A549 (cell line): ENCODE data around the gene ANGEL1. TPM values are rescaled to one million over a fixed set of nuclear protein-coding genes. Genes with fewer than 3 reads are reported as not detected.

Source experiments
- ATAC-seq, 2 experiments: fragments of 200-7000 bp in 1 of 2; fragments of >200 bp in 1 of 2; cut with Nextera tagmentation in 1 of 2; cut with Tn5 transposase in 1 of 2; 3 replicates each; pipeline versions ENCODE4 v1.8.0 to v1.9.1; 2018 to 2020; ENCODE audit warnings: mild to moderate bottlenecking in 1 of 2, moderate library complexity in 1 of 2
- CTCF ChIA-PET: fragments of 300-600 bp; sonication (Branson Sonifier 250); formaldehyde crosslinking; extraction: SDS; loops from one replicate; lab custom pipeline; 2021; ENCODE audit warnings: antibody characterized with exemption, inconsistent platforms; lab: Yijun Ruan, JAX
- POLR2A ChIA-PET: fragments of 350-600 bp; formaldehyde crosslinking; extraction: SDS; loops from one replicate; lab custom pipeline; 2021; ENCODE audit warnings: antibody characterized with exemption, inconsistent platforms; lab: Yijun Ruan, JAX
- DNase-seq, 2 experiments: peaks; one replicate each; pipeline versions ENCODE4 v3.0.0 to v3.0.0-alpha.2; 2011 to 2016; ENCODE audit warnings: low read depth in 1 of 2, low spot score in 1 of 2
- FAIRE-seq: peaks from 2 replicates; lab custom pipeline; 2011; peaks lifted over from hg19 to GRCh38; lab: Jason Lieb, UNC
- H3K27ac ChIP-seq, 2 experiments: fragments of >200 bp; sonication (Bioruptor Twin); formaldehyde crosslinking; 3 replicates each; pipeline ENCODE4 v1.5.1; 2016 to 2017
- H3K4me1 ChIP-seq: fragments of >200 bp; sonication (Bioruptor Twin); formaldehyde crosslinking; 3 replicates; pipeline ENCODE4 v1.6.1; 2016
- H3K4me2 ChIP-seq: fragments of >200 bp; sonication (Bioruptor Twin); formaldehyde crosslinking; 3 replicates; pipeline ENCODE4 v1.6.1; 2016
- H3K4me3 ChIP-seq: fragments of >200 bp; sonication (Bioruptor Twin); formaldehyde crosslinking; 3 replicates; pipeline ENCODE4 v1.5.1; 2016
- H3K9me3 ChIP-seq: fragments of >200 bp; sonication (Bioruptor Twin); formaldehyde crosslinking; 3 replicates; pipeline ENCODE4 v1.6.1; 2016
- ATOH8 ChIP-seq: fragments of 250-450 bp; sonication (Bioruptor Pico); IDR thresholded peaks from 2 replicates; pipeline ENCODE4 v1.5.0; 2020; ENCODE audit warnings: low read depth, mild to moderate bottlenecking, moderate library complexity
- CBX8 ChIP-seq: fragments of 200-600 bp; sonication (generic); IDR thresholded peaks from 2 replicates; pipeline ENCODE4 v1.6.1; 2016
- CHD4 ChIP-seq: fragments of 200-600 bp; sonication (generic); IDR thresholded peaks from 2 replicates; pipeline ENCODE4 v1.6.1; 2016; ENCODE audit warnings: antibody characterized with exemption, mild to moderate bottlenecking, borderline replicate concordance
- CTCF ChIP-seq: fragments of >200 bp; sonication (Bioruptor Twin); formaldehyde crosslinking; IDR thresholded peaks from 3 replicates; pipeline ENCODE4 v1.5.1; 2016
- EHMT2 ChIP-seq: fragments of 200-600 bp; sonication (generic); IDR thresholded peaks from 2 replicates; pipeline ENCODE4 v1.6.1; 2016; ENCODE audit warnings: antibody characterized with exemption, low read depth, mild to moderate bottlenecking, moderate library complexity
- FOSB ChIP-seq: fragments of 250-450 bp; sonication (Bioruptor Pico); IDR thresholded peaks from 2 replicates; pipeline ENCODE4 v1.5.0; 2020; ENCODE audit warnings: mild to moderate bottlenecking, moderate library complexity
- FOSL2 ChIP-seq, 2 experiments: fragments of 450-650 bp in 1 of 2; fragments of >200 bp in 1 of 2; sonication (Bioruptor Twin) in 1 of 2; formaldehyde crosslinking; IDR thresholded peaks; 2 replicates each; pipeline versions ENCODE4 v1.5.0 to v1.6.1; 2016 to 2020; ENCODE audit warnings: mild to moderate bottlenecking in 1 of 2, moderate library complexity in 1 of 2
- HMGXB4 ChIP-seq: fragments of 250-450 bp; sonication (Bioruptor Pico); IDR thresholded peaks from 2 replicates; pipeline ENCODE4 v1.5.0; 2021; ENCODE audit warnings: mild to moderate bottlenecking, moderate library complexity, borderline replicate concordance
- HOXA7 ChIP-seq: fragments of 250-450 bp; sonication (Bioruptor Pico); IDR thresholded peaks from 2 replicates; pipeline ENCODE4 v1.5.0; 2020; ENCODE audit warnings: mild to moderate bottlenecking, moderate library complexity
- JUN ChIP-seq, 2 experiments: fragments of >200 bp; sonication (Bioruptor Twin); formaldehyde crosslinking; IDR thresholded peaks; 2 replicates in 1 of 2; 3 replicates in 1 of 2; pipeline ENCODE4 v1.6.1; 2016 to 2017
- JUNB ChIP-seq: fragments of >200 bp; sonication (Bioruptor Twin); formaldehyde crosslinking; IDR thresholded peaks from 2 replicates; pipeline ENCODE4 v1.6.1; 2016
- MAFK ChIP-seq: fragments of 450-650 bp; IDR thresholded peaks from 2 replicates; pipeline ENCODE4 v1.6.1; 2014; ENCODE audit not compliant: partially characterized antibody
- MYC ChIP-seq: IDR thresholded peaks from 2 replicates; pipeline ENCODE4 v1.6.1; 2012; ENCODE audit warnings: mild to moderate bottlenecking, inconsistent platforms, low read length, improper control_type of control experiment, borderline replicate concordance
- NFE2L2 ChIP-seq: fragments of 150-350 bp; conservative IDR thresholded peaks from 2 replicates; pipeline ENCODE4 v1.6.1; 2014; ENCODE audit warnings: low read length
- NPAS2 ChIP-seq: fragments of 250-450 bp; sonication (Bioruptor Pico); IDR thresholded peaks from 2 replicates; pipeline ENCODE4 v1.8.0; 2022; ENCODE audit warnings: mild to moderate bottlenecking, moderate library complexity, borderline replicate concordance
- PBX3 ChIP-seq: IDR thresholded peaks from 2 replicates; pipeline ENCODE4 v1.6.1; 2012
- PHF8 ChIP-seq: fragments of 200-600 bp; sonication (generic); IDR thresholded peaks from 2 replicates; pipeline ENCODE4 v1.6.1; 2016; ENCODE audit warnings: low read depth, mild to moderate bottlenecking, antibody characterized with exemption, moderate library complexity, borderline replicate concordance
- POLR2A ChIP-seq: IDR thresholded peaks from 2 replicates; pipeline ENCODE4 v1.6.1; 2012; ENCODE audit warnings: mild to moderate bottlenecking, low read length
- RCOR1 ChIP-seq: fragments of 150-350 bp; IDR thresholded peaks from 2 replicates; pipeline ENCODE4 v1.6.1; 2014; ENCODE audit warnings: antibody characterized with exemption, low read length, low read depth
- WGBS: methylation state at CpG from one replicate; pipeline ENCODE4 v1.1.6; 2017; ENCODE audit errors: missing lambda C conversion rate; 5-methylcytosine and 5-hydroxymethylcytosine counted together
- polyA plus RNA-seq, 4 experiments: library from polyadenylated mRNA; depleted of rRNA in 3 of 4; stranded (reverse); fragments of >200 nt; fragmentation: RNase III in 1 of 4; extraction: RNeasy Plus Mini Kit Qiagen cat#74134 plus additional on column Dnase treatment in 1 of 4; gene quantifications; 2 replicates in 3 of 4; 3 replicates in 1 of 4; pipeline ENCODE4 v1.2.3, GENCODE V29; 2011 to 2017

The ANGEL1 gene
- polyA plus RNA-seq, 2 of the 4 experiments (the other 2 are of a cell fraction): 9.7 to 17.6 TPM

GRCh38 chr14:76780058-76780345 is 32.7 kb downstream of the ANGEL1 start:
- CTCF ChIA-PET: interaction anchor here (0.7 to 7.9 kb wide), 2 partner anchors 69 to 92 kb away, joined by 3 to 87 read pairs; no protein-coding TSS in a partner anchor
- FAIRE-seq (no peak), ATAC-seq (no peak), DNase-seq (no peak)
- Histone ChIP-seq H3K9me3 (no peaks in the 10 kb centered on the region), H3K4me3 (no peak overlapping the region), H3K4me2 (no peak overlapping the region), H3K4me1 (no peaks in the 10 kb centered on the region), H3K27ac (no peak overlapping the region)
- 95% methylated on average over 2 of the region's 2 CpGs for WGBS
- POLR2A ChIA-PET: no interaction called here
- no peak for TF ChIP-seq FOSL2 (IDR thresholded peaks at IDR 0.05)
- TF ChIP-seq FOSL2 (CRISPR knock-in tag; IDR thresholded peaks at IDR 0.05): no peak
- TF ChIP-seq JUNB: no peak
- TF ChIP-seq PBX3: no peak
- no peak for TF ChIP-seq NPAS2
- no peak for TF ChIP-seq MYC
- TF ChIP-seq HMGXB4 (CRISPR knock-in tag): no peak
- TF ChIP-seq CBX8: no peak
- no peak for TF ChIP-seq FOSB (CRISPR knock-in tag)
- TF ChIP-seq CTCF: no peak
- no peak for TF ChIP-seq RCOR1
- no peak for TF ChIP-seq HOXA7 (CRISPR knock-in tag)
- TF ChIP-seq JUN (IDR thresholded peaks at IDR 0.05): no peak
- TF ChIP-seq NFE2L2: no peak
- no peak for TF ChIP-seq MAFK
- TF ChIP-seq CHD4: no peak

GRCh38 chr14:76779221-76780057 is 33.2 kb downstream of the ANGEL1 start:
- ChIA-PET CTCF (interaction anchor here (0.7 to 7.9 kb wide), 2 partner anchors 68 to 93 kb away, joined by 3 to 87 read pairs; no protein-coding TSS in a partner anchor), POLR2A (no interaction called here)
- WGBS: 77% methylated on average over 5 of the region's 7 CpGs
- ATAC-seq (no peak), DNase-seq (no peak), FAIRE-seq (no peak)
- no peak overlapping the region for H3K27ac ChIP-seq
- TF ChIP-seq PHF8: no peak
- no peak for TF ChIP-seq EHMT2
- no peak for TF ChIP-seq MYC
- TF ChIP-seq POLR2A: no peak
- TF ChIP-seq ATOH8 (CRISPR knock-in tag): no peak
- H3K9me3 ChIP-seq: no peaks in the 10 kb centered on the region
- H3K4me3 ChIP-seq: no peak overlapping the region
- H3K4me2 ChIP-seq: no peak overlapping the region
- H3K4me1 ChIP-seq: no peaks in the 10 kb centered on the region
